ENCODE measurements around the gene FAM219A.
A peak's percentile ranks its signal among the peaks of the same experiment; 100 is the strongest.

GRCh38 chr9:34457266-34458012 is 931 bp downstream of the FAM219A start:
- TF ChIP-seq CTCF (IDR thresholded peaks at IDR 0.05) (no peak), POLR2A (IDR thresholded peaks at IDR 0.05) (peak; percentile 25 to 62 (median 57))
